HCT116 (cell line): ENCODE data around the gene COL5A3. TPM values are rescaled to one million over a fixed set of nuclear protein-coding genes. Genes with fewer than 3 reads are reported as not detected.

ENCODE experiments used
- ATAC-seq: fragments of 200-7000 bp; cut with Tn5 transposase; 2 replicates; pipeline ENCODE4 v1.9.1; 2020; ENCODE audit warnings: mild to moderate bottlenecking, moderate library complexity
- BruUV-seq: library from RNA; stranded (reverse); fragments of 400-500 nt; replicated peaks from 2 replicates; lab custom pipeline; 2021; lab: Mats Ljungman, UMichigan
- CTCF ChIA-PET: fragments of 300-600 bp; sonication (Branson Sonifier 250); formaldehyde crosslinking; loops from one replicate; lab custom pipeline; 2021; ENCODE audit warnings: antibody characterized with exemption; lab: Charles Lee
- POLR2A ChIA-PET: fragments of 300-600, 350-600 bp; sonication (Branson Sonifier 250); formaldehyde crosslinking; loops from one replicate; lab custom pipeline; 2021; ENCODE audit warnings: antibody characterized with exemption; lab: Charles Lee
- RAD21 ChIA-PET, 2 experiments: fragments of 300-600 bp; sonication (Branson Sonifier 250); formaldehyde crosslinking; loops; one replicate each; lab custom pipeline; 2023; ENCODE audit warnings: low total read pairs in 2 of 2; ENCODE audit not compliant: uncharacterized antibody in 2 of 2, unreplicated experiment in 2 of 2, low non-redundant PET in 1 of 2; lab: Charles Lee
- DNase-seq: peaks from one replicate; pipeline ENCODE4 v3.0.0-alpha.2; 2010; ENCODE audit warnings: low read depth, low spot score
- H2AFZ ChIP-seq: fragments of 200-600 bp; shearing (Covaris generic), sonication (generic); 2 replicates; pipeline ENCODE4 v1.6.1; 2017; ENCODE audit warnings: low read depth, mixed run types, mixed read lengths, antibody characterized with exemption, low read length; ENCODE audit not compliant: poor library complexity, severe bottlenecking
- H3K27ac ChIP-seq: 2 replicates; pipeline ENCODE4 v1.5.1; 2012; ENCODE audit warnings: low read depth, low read length
- H3K27me3 ChIP-seq: fragments of 200-600 bp; sonication (generic); 2 replicates; pipeline ENCODE4 v1.6.1; 2016; ENCODE audit warnings: mixed run types, low read length, mixed read lengths; ENCODE audit not compliant: insufficient read depth
- H3K36me3 ChIP-seq, 2 experiments: fragments of 200-500 bp in 1 of 2; fragments of 200-600 bp in 1 of 2; sonication (Bioruptor generic) in 1 of 2; sonication (generic) in 1 of 2; 2 replicates each; pipeline versions ENCODE4 v1.5.1 to v1.6.1; 2014 to 2016; ENCODE audit warnings: low read length in 2 of 2, inconsistent platforms in 1 of 2, mixed read lengths in 1 of 2, mixed run types in 1 of 2; ENCODE audit not compliant: insufficient read depth in 2 of 2, control insufficient read depth in 1 of 2
- H3K4me1 ChIP-seq, 2 experiments: fragments of 200-600 bp in 1 of 2; sonication (generic) in 1 of 2; 2 replicates each; pipeline versions ENCODE4 v1.5.1 to v1.6.1; 2012 to 2017; ENCODE audit warnings: low read length in 2 of 2, inconsistent platforms in 1 of 2, mild to moderate bottlenecking in 1 of 2, mixed read lengths in 1 of 2, mixed run types in 1 of 2, moderate library complexity in 1 of 2; ENCODE audit not compliant: insufficient read depth in 2 of 2, control insufficient read depth in 1 of 2
- H3K4me2 ChIP-seq: fragments of 200-600 bp; sonication (generic); 2 replicates; pipeline ENCODE4 v1.6.1; 2017; ENCODE audit warnings: mixed run types, low read length, mixed read lengths
- H3K4me3 ChIP-seq, 2 experiments: fragments of 200-600 bp in 1 of 2; sonication (generic) in 1 of 2; replicated peaks in 1 of 2; 2 replicates each; pipeline ENCODE4 v1.5.1; 2011 to 2016; ENCODE audit warnings: low read length in 2 of 2, control low read depth in 1 of 2, low read depth in 1 of 2, mild to moderate bottlenecking in 1 of 2, mixed read lengths in 1 of 2, mixed run types in 1 of 2
- H3K79me2 ChIP-seq: fragments of 200-600 bp; sonication (generic); 2 replicates; pipeline ENCODE4 v1.6.1; 2017; ENCODE audit warnings: mild to moderate bottlenecking, mixed run types, low read length, moderate library complexity, mixed read lengths; ENCODE audit not compliant: insufficient read depth
- H3K9ac ChIP-seq: fragments of 200-600 bp; sonication (generic); 2 replicates; pipeline ENCODE4 v1.6.1; 2016; ENCODE audit warnings: low read length, mixed read lengths
- H3K9me2 ChIP-seq: fragments of 200-600 bp; sonication (generic), shearing (Covaris generic); 2 replicates; pipeline ENCODE4 v1.6.1; 2017; ENCODE audit warnings: mixed run types, mild to moderate bottlenecking, moderate library complexity; ENCODE audit not compliant: insufficient read depth
- H3K9me3 ChIP-seq, 2 experiments: fragments of 200-500 bp in 1 of 2; fragments of 200-600 bp in 1 of 2; sonication (Bioruptor generic) in 1 of 2; sonication (generic) in 1 of 2; 2 replicates each; pipeline ENCODE4 v1.6.1; 2014 to 2017; ENCODE audit warnings: low read length in 2 of 2, mixed read lengths in 2 of 2, inconsistent platforms in 1 of 2, low read depth in 1 of 2, mild to moderate bottlenecking in 1 of 2, mixed run types in 1 of 2, moderate library complexity in 1 of 2; ENCODE audit not compliant: control insufficient read depth in 1 of 2, insufficient read depth in 1 of 2
- H4K20me1 ChIP-seq: fragments of 200-600 bp; sonication (generic), shearing (Covaris generic); 2 replicates; pipeline ENCODE4 v1.6.1; 2017; ENCODE audit warnings: mixed run types, mild to moderate bottlenecking, moderate library complexity; ENCODE audit not compliant: insufficient read depth
- CBX3 ChIP-seq: IDR thresholded peaks from 2 replicates; pipeline ENCODE4 v1.6.1; 2012; ENCODE audit warnings: low read depth
- CEBPB ChIP-seq: IDR thresholded peaks from 2 replicates; pipeline ENCODE4 v1.6.1; 2012; ENCODE audit warnings: low read depth
- EGR1 ChIP-seq: IDR thresholded peaks from 2 replicates; pipeline ENCODE4 v1.6.1; 2012; ENCODE audit warnings: low read depth
- EZH2 ChIP-seq: fragments of 200-600 bp; sonication (generic); IDR thresholded peaks from 2 replicates; pipeline ENCODE4 v1.6.1; 2017; ENCODE audit warnings: antibody characterized with exemption, mixed run types
- MAX ChIP-seq: IDR thresholded peaks from 2 replicates; pipeline ENCODE4 v1.6.1; 2012
- POLR2AphosphoS5 ChIP-seq: IDR thresholded peaks from 2 replicates; pipeline ENCODE4 v1.6.1; 2011; ENCODE audit warnings: mild to moderate bottlenecking, low read depth, low read length, moderate library complexity
- RAD21 ChIP-seq: IDR thresholded peaks from 2 replicates; pipeline ENCODE4 v1.6.1; 2012; ENCODE audit warnings: low read depth, mild to moderate bottlenecking
- SIN3A ChIP-seq: IDR thresholded peaks from 2 replicates; pipeline ENCODE4 v1.6.1; 2012; ENCODE audit warnings: low read depth
- SRF ChIP-seq: IDR thresholded peaks from 2 replicates; pipeline ENCODE4 v1.6.1; 2012; ENCODE audit warnings: low read depth
- TCF7L2 ChIP-seq: IDR thresholded peaks from 2 replicates; pipeline ENCODE4 v1.7.0; 2011; ENCODE audit warnings: borderline replicate concordance, inconsistent platforms; ENCODE audit not compliant: insufficient read depth, insufficient read length; ENCODE audit errors: extremely low read depth
- ZNF274 ChIP-seq: fragments of 200-500 bp; sonication (Bioruptor generic); IDR thresholded peaks from 2 replicates; pipeline ENCODE4 v1.6.1; 2014; ENCODE audit warnings: mild to moderate bottlenecking, low read depth, low read length, inconsistent platforms
- intact Hi-C: fragments of 100-400 bp; cut with micrococcal nuclease; formaldehyde crosslinking; loops from 2 replicates; pipeline ENCODE4 v1.10.0; 2022
- total RNA-seq: library from RNA; stranded (reverse); gene quantifications from one replicate; pipeline ENCODE4 v1.2.1, GENCODE V29; 2021; ENCODE audit not compliant: unreplicated experiment

COL5A3 gene
- total RNA-seq, 1 experiment from 2014 or later: 0.15 TPM

- no TSS peak for BruUV-seq
- RAD21 ChIA-PET: no interaction called here
- ATAC-seq (peak; percentile 76), DNase-seq (no peak)
- Histone ChIP-seq H3K9ac (0 out of 2 replicates have a peak overlapping the region, but pooled peaks have one; percentile 16), H3K36me3 (no peaks in the 10 kb centered on the region), H3K27ac (no peak overlapping the region), H4K20me1 (no peaks in the 10 kb centered on the region), H2AFZ (peak overlapping the region; percentile 89), H3K27me3 (no peaks in the 10 kb centered on the region), H3K4me1 (peaks cover 0 to 13% of the 10 kb centered on the region in 2 experiments; a peak in 3 of 4 replicates), H3K4me3 (no peak overlapping the region), H3K79me2 (no peaks in the 10 kb centered on the region), H3K4me2 (peak overlapping the region; percentile 48), H3K9me3 (peaks cover 0 to 10% of the 10 kb centered on the region in 2 experiments; a peak in 1 of 4 replicates), H3K9me2 (no peaks in the 10 kb centered on the region)
- TF ChIP-seq TCF7L2 (no peak), EZH2 (no peak), POLR2AphosphoS5 (no peak)
- intact Hi-C loops: no loop called here
- POLR2A ChIA-PET: interaction anchor here (0.7 kb wide), 1 partner anchor 344 kb away, joined by 3 read pairs; the partner anchor contains the start of gene ICAM5
- CTCF ChIA-PET: interaction anchor here (1.7 kb wide), 1 partner anchor 55 kb away, joined by 4 read pairs; no protein-coding TSS in a partner anchor
Observed at GRCh38 chr19:9945319-9945966, 64.9 kb downstream of the COL5A3 start.

GRCh38 chr19:9943744-9944143 lies 66.6 kb downstream of the COL5A3 start:
- H3K27me3 ChIP-seq: no peaks in the 10 kb centered on the region
- no peaks in the 10 kb centered on the region for H3K79me2 ChIP-seq
- H3K27ac ChIP-seq: no peak overlapping the region
- no peak overlapping the region for H3K4me2 ChIP-seq
- intact Hi-C loops: no loop called here
- POLR2A ChIA-PET: no interaction called here
- H3K4me1 ChIP-seq: peaks cover 0 to 12% of the 10 kb centered on the region in 2 experiments; a peak in 3 of 4 replicates
- ATAC-seq (no peak), DNase-seq (no peak)
- H3K9me3 ChIP-seq: peaks cover 0 to 10% of the 10 kb centered on the region in 2 experiments; a peak in 1 of 4 replicates
- RAD21 ChIA-PET: no interaction called here
- no TSS peak for BruUV-seq
- H3K9me2 ChIP-seq: no peaks in the 10 kb centered on the region
- no peaks in the 10 kb centered on the region for H4K20me1 ChIP-seq
- no peak overlapping the region for H3K9ac ChIP-seq
- H2AFZ ChIP-seq: no peak overlapping the region
- no peak for TF ChIP-seq CEBPB
- TF ChIP-seq EGR1: no peak
- TF ChIP-seq SRF: no peak
- TF ChIP-seq ZNF274: no peak
- no peak for TF ChIP-seq RAD21
- TF ChIP-seq SIN3A: no peak
- TF ChIP-seq MAX: no peak
- TF ChIP-seq CBX3: no peak
- TF ChIP-seq POLR2AphosphoS5: no peak
- CTCF ChIA-PET: interaction anchor here (0.7 kb wide), 1 partner anchor 57 kb away, joined by 3 read pairs; no protein-coding TSS in a partner anchor
- no peaks in the 10 kb centered on the region for H3K36me3 ChIP-seq
- H3K4me3 ChIP-seq: no peak overlapping the region
